Measurements from ENCODE around the gene KRT37.

KRT37 gene

GRCh38 chr17:41446806-41447205 lies 22.4 kb upstream of the KRT37 start:
- H3K27me3 ChIP-seq (ENCODE audit: insufficient read depth, low read length, poor library complexity): peaks cover 28% of the 10 kb centered on the region
- H3K27ac ChIP-seq (ENCODE audit: low read length): no peak overlapping the region
- no peaks in the 10 kb centered on the region for H3K9me3 ChIP-seq (ENCODE audit: insufficient read depth, low read length, severe bottlenecking)
- H3K36me3 ChIP-seq (ENCODE audit: insufficient read depth, low read length): no peaks in the 10 kb centered on the region
- H3K4me1 ChIP-seq (ENCODE audit: insufficient read depth, low read length): no peaks in the 10 kb centered on the region
- no peak overlapping the region for H3K9ac ChIP-seq (ENCODE audit: low read depth, low read length)
- H3K4me2 ChIP-seq (ENCODE audit: insufficient read depth, low read length): no peak overlapping the region
- H3K79me2 ChIP-seq (ENCODE audit: insufficient read depth, low read length): no peaks in the 10 kb centered on the region
- no peak for DNase-seq
- no peak overlapping the region for H2AFZ ChIP-seq (ENCODE audit: low read depth, low read length)
- no peak for ATAC-seq (ENCODE audit: insufficient read depth, low read depth)
- H4K20me1 ChIP-seq (ENCODE audit: insufficient read depth, low read length): no peaks in the 10 kb centered on the region
- H3K4me3 ChIP-seq (ENCODE audit: low read depth in 1 of 2, low read length in 2 of 2): no peak overlapping the region
- no peak for TF ChIP-seq CTCF (IDR thresholded peaks at IDR 0.05; ENCODE audit: borderline replicate concordance, extremely low read depth, low read length, poor library complexity, severe bottlenecking)
- no peak for TF ChIP-seq EZH2 (IDR thresholded peaks at IDR 0.05; ENCODE audit: borderline replicate concordance, low read depth, low read length, severe bottlenecking)

GRCh38 chr17:41444640-41445039 lies 20.3 kb upstream of the KRT37 start:
- Histone ChIP-seq H3K9ac (ENCODE audit: low read depth, low read length) (no peak overlapping the region), H3K4me3 (ENCODE audit: low read depth in 1 of 2, low read length in 2 of 2) (no peak overlapping the region), H3K9me3 (ENCODE audit: insufficient read depth, low read length, severe bottlenecking) (no peaks in the 10 kb centered on the region), H3K79me2 (ENCODE audit: insufficient read depth, low read length) (no peaks in the 10 kb centered on the region), H3K27me3 (ENCODE audit: insufficient read depth, low read length, poor library complexity) (peaks cover 28% of the 10 kb centered on the region), H3K36me3 (ENCODE audit: insufficient read depth, low read length) (no peaks in the 10 kb centered on the region), H4K20me1 (ENCODE audit: insufficient read depth, low read length) (no peaks in the 10 kb centered on the region; the same call in 1 of the 2 replicates), H3K27ac (ENCODE audit: low read length) (no peak overlapping the region), H2AFZ (ENCODE audit: low read depth, low read length) (no peak overlapping the region), H3K4me1 (ENCODE audit: insufficient read depth, low read length) (no peaks in the 10 kb centered on the region), H3K4me2 (ENCODE audit: insufficient read depth, low read length) (no peak overlapping the region)
- no peak for DNase-seq
- no peak for TF ChIP-seq EZH2 (IDR thresholded peaks at IDR 0.05; ENCODE audit: borderline replicate concordance, low read depth, low read length, severe bottlenecking)
- TF ChIP-seq CTCF (IDR thresholded peaks at IDR 0.05; ENCODE audit: borderline replicate concordance, extremely low read depth, low read length, poor library complexity, severe bottlenecking): no peak
- ATAC-seq (ENCODE audit: insufficient read depth, low read depth): no peak

GRCh38 chr17:41444186-41444585 lies 19.8 kb upstream of the KRT37 start:
- H3K27me3 ChIP-seq (ENCODE audit: insufficient read depth, low read length, poor library complexity): peaks cover 27% of the 10 kb centered on the region
- H3K9ac ChIP-seq (ENCODE audit: low read depth, low read length): no peak overlapping the region
- no peak overlapping the region for H3K4me2 ChIP-seq (ENCODE audit: insufficient read depth, low read length)
- H3K9me3 ChIP-seq (ENCODE audit: insufficient read depth, low read length, severe bottlenecking): no peaks in the 10 kb centered on the region
- DNase-seq (no peak), ATAC-seq (ENCODE audit: insufficient read depth, low read depth) (no peak)
- H3K4me1 ChIP-seq (ENCODE audit: insufficient read depth, low read length): no peaks in the 10 kb centered on the region
- TF ChIP-seq EZH2 (IDR thresholded peaks at IDR 0.05; ENCODE audit: borderline replicate concordance, low read depth, low read length, severe bottlenecking) (no peak), CTCF (IDR thresholded peaks at IDR 0.05; ENCODE audit: borderline replicate concordance, extremely low read depth, low read length, poor library complexity, severe bottlenecking) (no peak)
- H3K36me3 ChIP-seq (ENCODE audit: insufficient read depth, low read length): no peaks in the 10 kb centered on the region
- no peaks in the 10 kb centered on the region for H3K79me2 ChIP-seq (ENCODE audit: insufficient read depth, low read length)
- H2AFZ ChIP-seq (ENCODE audit: low read depth, low read length): no peak overlapping the region
- H3K27ac ChIP-seq (ENCODE audit: low read length): no peak overlapping the region
- no peaks in the 10 kb centered on the region; the same call in 1 of the 2 replicates for H4K20me1 ChIP-seq (ENCODE audit: insufficient read depth, low read length)
- H3K4me3 ChIP-seq (ENCODE audit: low read depth in 1 of 2, low read length in 2 of 2): no peak overlapping the region

- Histone ChIP-seq H3K4me3 (ENCODE audit: low read depth in 1 of 2, low read length in 2 of 2) (no peak overlapping the region), H3K4me1 (ENCODE audit: insufficient read depth, low read length) (no peaks in the 10 kb centered on the region), H3K27ac (ENCODE audit: low read length) (no peak overlapping the region), H3K4me2 (ENCODE audit: insufficient read depth, low read length) (no peak overlapping the region), H3K27me3 (ENCODE audit: insufficient read depth, low read length, poor library complexity) (peaks cover 22% of the 10 kb centered on the region), H4K20me1 (ENCODE audit: insufficient read depth, low read length) (no peaks in the 10 kb centered on the region; the same call in 1 of the 2 replicates), H2AFZ (ENCODE audit: low read depth, low read length) (no peak overlapping the region), H3K36me3 (ENCODE audit: insufficient read depth, low read length) (no peaks in the 10 kb centered on the region), H3K79me2 (ENCODE audit: insufficient read depth, low read length) (no peaks in the 10 kb centered on the region), H3K9ac (ENCODE audit: low read depth, low read length) (no peak overlapping the region), H3K9me3 (ENCODE audit: insufficient read depth, low read length, severe bottlenecking) (no peaks in the 10 kb centered on the region)
- no peak for TF ChIP-seq CTCF (IDR thresholded peaks at IDR 0.05; ENCODE audit: borderline replicate concordance, extremely low read depth, low read length, poor library complexity, severe bottlenecking)
- ATAC-seq (ENCODE audit: insufficient read depth, low read depth): no peak
- no peak for DNase-seq
Observed at GRCh38 chr17:41442739-41443138, 18.4 kb upstream of the KRT37 start.
